Neural crest cell (in vitro differentiated cells): Measurements from ENCODE around the gene LAMTOR2. TPM values are rescaled to one million over a fixed set of nuclear protein-coding genes. Genes with fewer than 3 reads are reported as not detected.

ENCODE experiments used
- DNase-seq: peaks from one replicate; pipeline ENCODE4 v3.0.0; 2021; ENCODE audit warnings: low read depth, mixed read lengths, low spot score
- H3K27ac Mint-ChIP-seq: one replicate; pipeline ENCODE4 v1.8.0; 2021; ENCODE audit warnings: mild to moderate bottlenecking, mixed read lengths; ENCODE audit not compliant: unreplicated experiment
- H3K27me3 Mint-ChIP-seq: 2 replicates; pipeline ENCODE4 v1.8.0; 2021; ENCODE audit warnings: low read depth, mild to moderate bottlenecking, mixed read lengths
- H3K36me3 Mint-ChIP-seq: 2 replicates; pipeline ENCODE4 v1.8.0; 2021; ENCODE audit warnings: low read depth, mild to moderate bottlenecking, mixed read lengths
- H3K4me1 Mint-ChIP-seq: 2 replicates; pipeline ENCODE4 v1.8.0; 2021; ENCODE audit warnings: mixed read lengths
- H3K4me3 Mint-ChIP-seq: one replicate; pipeline ENCODE4 v1.8.0; 2021; ENCODE audit warnings: mild to moderate bottlenecking, mixed read lengths
- H3K9me3 Mint-ChIP-seq: 2 replicates; pipeline ENCODE4 v1.8.0; 2021; ENCODE audit warnings: mixed read lengths
- total RNA-seq: library from RNA; stranded (reverse); gene quantifications from 2 replicates; pipeline ENCODE4 v1.2.1, GENCODE V29; 2021
- TF ChIP-seq, protein P1 (sequence below): fragments of 200-600 bp; sonication (generic); conservative IDR thresholded peaks from 2 replicates; pipeline ENCODE4 v1.5.0; 2021; ENCODE audit warnings: antibody characterized with exemption, mild to moderate bottlenecking

LAMTOR2 gene
- total RNA-seq, 1 donor from 2014 or later: 55.6 TPM

GRCh38 chr1:156012051-156012817, 42.3 kb upstream of the LAMTOR2 start:
- no peaks in the 10 kb centered on the region for H3K9me3 Mint-ChIP-seq
- no peaks in the 10 kb centered on the region for H3K27me3 Mint-ChIP-seq
- no peak overlapping the region for H3K27ac Mint-ChIP-seq
- no peak overlapping the region for H3K4me3 Mint-ChIP-seq
- peaks cover 42% of the 10 kb centered on the region for H3K36me3 Mint-ChIP-seq
- H3K4me1 Mint-ChIP-seq: peaks cover 38% of the 10 kb centered on the region
- DNase-seq: no peak
- TF ChIP-seq, protein P1, sequence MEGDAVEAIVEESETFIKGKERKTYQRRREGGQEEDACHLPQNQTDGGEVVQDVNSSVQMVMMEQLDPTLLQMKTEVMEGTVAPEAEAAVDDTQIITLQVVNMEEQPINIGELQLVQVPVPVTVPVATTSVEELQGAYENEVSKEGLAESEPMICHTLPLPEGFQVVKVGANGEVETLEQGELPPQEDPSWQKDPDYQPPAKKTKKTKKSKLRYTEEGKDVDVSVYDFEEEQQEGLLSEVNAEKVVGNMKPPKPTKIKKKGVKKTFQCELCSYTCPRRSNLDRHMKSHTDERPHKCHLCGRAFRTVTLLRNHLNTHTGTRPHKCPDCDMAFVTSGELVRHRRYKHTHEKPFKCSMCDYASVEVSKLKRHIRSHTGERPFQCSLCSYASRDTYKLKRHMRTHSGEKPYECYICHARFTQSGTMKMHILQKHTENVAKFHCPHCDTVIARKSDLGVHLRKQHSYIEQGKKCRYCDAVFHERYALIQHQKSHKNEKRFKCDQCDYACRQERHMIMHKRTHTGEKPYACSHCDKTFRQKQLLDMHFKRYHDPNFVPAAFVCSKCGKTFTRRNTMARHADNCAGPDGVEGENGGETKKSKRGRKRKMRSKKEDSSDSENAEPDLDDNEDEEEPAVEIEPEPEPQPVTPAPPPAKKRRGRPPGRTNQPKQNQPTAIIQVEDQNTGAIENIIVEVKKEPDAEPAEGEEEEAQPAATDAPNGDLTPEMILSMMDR: no peak

DNA sequence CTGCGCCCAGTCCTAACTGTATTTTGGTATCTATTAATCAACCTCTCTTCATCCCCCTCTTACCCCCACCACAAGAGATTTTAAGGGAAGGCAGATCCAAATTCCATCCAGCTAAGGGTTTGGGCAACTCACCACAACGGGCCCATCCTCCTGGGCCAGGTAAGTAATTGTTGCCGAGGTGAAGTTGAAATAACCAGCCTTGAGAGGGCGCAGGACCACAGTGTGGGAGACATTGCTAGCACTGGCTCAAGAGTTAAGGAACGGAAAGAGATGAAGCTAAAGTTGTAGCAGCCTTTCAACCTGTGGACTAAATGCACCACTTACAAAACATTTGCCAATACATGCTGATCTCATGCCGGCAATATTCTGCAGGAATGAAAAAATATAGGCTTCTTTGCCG, 39.8 kb upstream of the LAMTOR2 start:
- Mint-ChIP-seq H3K27ac (no peak overlapping the region), H3K36me3 (peaks cover 42% of the 10 kb centered on the region), H3K27me3 (no peaks in the 10 kb centered on the region), H3K4me3 (peak overlapping the region; percentile 16), H3K4me1 (peaks cover 35% of the 10 kb centered on the region), H3K9me3 (no peaks in the 10 kb centered on the region)
- DNase-seq: no peak
- TF ChIP-seq, protein P1: no peak

- no peaks in the 10 kb centered on the region for H3K27me3 Mint-ChIP-seq
- peak overlapping the region; percentile 99 for H3K4me3 Mint-ChIP-seq
- H3K27ac Mint-ChIP-seq: peak overlapping the region; percentile 88
- DNase-seq: no peak
- TF ChIP-seq, protein P1: no peak
- H3K36me3 Mint-ChIP-seq: peaks cover 15% of the 10 kb centered on the region
- H3K9me3 Mint-ChIP-seq: no peaks in the 10 kb centered on the region
- peaks cover 36% of the 10 kb centered on the region for H3K4me1 Mint-ChIP-seq
These were observed 34.7 kb upstream of the LAMTOR2 start for GRCh38 chr1:156019946-156020292.

- H3K27me3 Mint-ChIP-seq: no peaks in the 10 kb centered on the region
- DNase-seq: peak; percentile 70
- H3K4me3 Mint-ChIP-seq: peak within 1 kb of the TSS; percentile 99
- H3K4me1 Mint-ChIP-seq: peaks cover 40% of the 10 kb centered on the region
- TF ChIP-seq, protein P1: no peak
- H3K9me3 Mint-ChIP-seq: no peaks in the 10 kb centered on the region
- H3K27ac Mint-ChIP-seq: peak within 1 kb of the TSS; percentile 98
- H3K36me3 Mint-ChIP-seq: peaks cover 15% of the 10 kb centered on the region
These were observed 34.1 kb upstream of the LAMTOR2 start, which contains the start of gene SSR2 for GRCh38 chr1:156020293-156021092. TSS of gene SSR2 (minus strand) at chr1:156020951. CDS start at chr1:156020167, 784 bp downstream.

DNA sequence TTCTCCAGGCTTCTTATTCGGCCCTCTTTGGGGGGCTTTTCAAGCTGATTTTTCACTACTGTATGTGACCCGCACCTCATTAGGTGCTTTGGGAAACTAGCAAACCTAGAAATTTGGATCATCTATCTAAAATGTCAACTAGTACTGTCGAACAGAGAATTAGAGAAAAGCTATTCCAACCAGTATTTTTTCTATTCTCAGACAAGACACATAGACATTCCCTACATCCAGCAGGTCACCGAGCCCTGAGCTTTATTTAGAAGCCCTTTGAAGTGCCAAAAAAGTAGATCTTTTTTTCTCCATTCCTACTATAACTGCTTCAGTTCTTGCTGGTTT, 33.5 kb upstream of the LAMTOR2 start:
- H3K4me3 Mint-ChIP-seq: peak overlapping the region; percentile 99
- H3K4me1 Mint-ChIP-seq: peaks cover 44% of the 10 kb centered on the region
- H3K36me3 Mint-ChIP-seq: peaks cover 15% of the 10 kb centered on the region
- H3K27me3 Mint-ChIP-seq: no peaks in the 10 kb centered on the region
- TF ChIP-seq, protein P1: no peak
- no peaks in the 10 kb centered on the region for H3K9me3 Mint-ChIP-seq
- DNase-seq: no peak
- peak overlapping the region; percentile 98 for H3K27ac Mint-ChIP-seq
